HG03060 (cell line): ENCODE results near the gene IRGM.

ENCODE experiments used
- ATAC-seq: cut with Tn5 transposase; IDR thresholded peaks from one replicate; pipeline ENCODE4 v1.9.1; 2021; ENCODE audit warnings: low read depth, moderate number of reproducible peaks; ENCODE audit not compliant: unreplicated experiment

Gene IRGM

GRCh38 chr5:150895431-150896428, 49.4 kb downstream of the IRGM start:
- ATAC-seq = no peak
